GM18909 (cell line): ENCODE measurements around the gene PRKACA.

ENCODE experiments used
- ATAC-seq: cut with Tn5 transposase; IDR thresholded peaks from one replicate; pipeline ENCODE4 v1.9.1; 2021; ENCODE audit warnings: mild to moderate bottlenecking; ENCODE audit not compliant: unreplicated experiment, poor library complexity

PRKACA gene

GRCh38 chr19:14118165-14119051 is 846 bp upstream of the PRKACA start:
- peak; percentile 43 for ATAC-seq

GRCh38 chr19:14116918-14117578 is 514 bp downstream of the PRKACA start:
- ATAC-seq = peak; percentile 15

GRCh38 chr19:14116525-14116917 is 1.0 kb downstream of the PRKACA start:
- ATAC-seq = no peak

GRCh38 chr19:14115756-14116155 is 1.8 kb downstream of the PRKACA start:
- ATAC-seq = no peak

- ATAC-seq = no peak
These were observed 2.7 kb downstream of the PRKACA start for GRCh38 chr19:14114854-14115253.

- no peak for ATAC-seq
These were observed 3.1 kb downstream of the PRKACA start for GRCh38 chr19:14114439-14114838.

GRCh38 chr19:14113762-14114414 is 3.7 kb downstream of the PRKACA start:
- ATAC-seq = no peak

- ATAC-seq = no peak
These were observed 4.7 kb downstream of the PRKACA start for GRCh38 chr19:14112809-14113385.

GRCh38 chr19:14112051-14112808 is 5.3 kb downstream of the PRKACA start:
- ATAC-seq = no peak

GRCh38 chr19:14111486-14111885 is 6.1 kb downstream of the PRKACA start:
- no peak for ATAC-seq

- ATAC-seq = no peak
These were observed 6.9 kb downstream of the PRKACA start for GRCh38 chr19:14110650-14111049.

GRCh38 chr19:14107581-14108461 is 9.7 kb downstream of the PRKACA start:
- ATAC-seq = no peak

GRCh38 chr19:14106840-14107239 is 10.7 kb downstream of the PRKACA start:
- ATAC-seq = no peak

- no peak for ATAC-seq
These were observed 11.9 kb downstream of the PRKACA start for GRCh38 chr19:14105680-14106079.

GRCh38 chr19:14103310-14103709 is 14.3 kb downstream of the PRKACA start:
- no peak for ATAC-seq

GRCh38 chr19:14102756-14103155 is 14.8 kb downstream of the PRKACA start:
- no peak for ATAC-seq

GRCh38 chr19:14102102-14102696 is 15.4 kb downstream of the PRKACA start:
- ATAC-seq = no peak

- no peak for ATAC-seq
These were observed 16.5 kb downstream of the PRKACA start for GRCh38 chr19:14101003-14101545.
